NCI-H69 (cell line): ENCODE measurements around the gene CHD6.
A peak's percentile ranks its signal among the peaks of the same experiment; 100 is the strongest.

ENCODE experiments used
- DNase-seq: peaks from one replicate; lab custom pipeline; 2025; lab: John Stamatoyannopoulos, UW

The CHD6 gene

GRCh38 chr20:41425180-41425884, 192.8 kb downstream of the CHD6 start:
- DNase-seq = no peak

DNA sequence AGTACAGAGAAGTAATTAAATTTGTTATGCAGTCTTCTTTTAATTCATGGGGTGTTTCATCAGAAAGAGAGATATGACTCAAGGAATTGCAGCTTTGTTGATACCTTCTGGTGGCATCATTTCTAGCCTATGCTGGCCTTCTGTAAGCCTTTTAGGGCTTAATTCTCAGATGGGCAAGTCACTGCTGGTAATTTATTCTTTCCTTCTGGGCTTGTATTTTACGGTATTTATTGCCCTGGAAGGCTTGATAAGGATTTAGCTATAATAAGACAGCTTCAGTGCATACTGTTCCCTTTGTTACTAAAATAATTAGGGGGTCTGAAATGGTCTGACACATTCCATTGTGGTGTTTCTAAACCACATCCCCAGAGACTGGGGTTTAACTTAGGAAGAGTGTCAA, 193.6 kb downstream of the CHD6 start:
- no peak for DNase-seq

GRCh38 chr20:41424011-41424410, 194.2 kb downstream of the CHD6 start:
- DNase-seq = no peak

GRCh38 chr20:41422953-41423352, 195.2 kb downstream of the CHD6 start:
- DNase-seq = no peak

- no peak for DNase-seq
These were observed 199.4 kb downstream of the CHD6 start for GRCh38 chr20:41418739-41419293.

- DNase-seq = no peak
These were observed 200.1 kb downstream of the CHD6 start for GRCh38 chr20:41418031-41418430.

DNA sequence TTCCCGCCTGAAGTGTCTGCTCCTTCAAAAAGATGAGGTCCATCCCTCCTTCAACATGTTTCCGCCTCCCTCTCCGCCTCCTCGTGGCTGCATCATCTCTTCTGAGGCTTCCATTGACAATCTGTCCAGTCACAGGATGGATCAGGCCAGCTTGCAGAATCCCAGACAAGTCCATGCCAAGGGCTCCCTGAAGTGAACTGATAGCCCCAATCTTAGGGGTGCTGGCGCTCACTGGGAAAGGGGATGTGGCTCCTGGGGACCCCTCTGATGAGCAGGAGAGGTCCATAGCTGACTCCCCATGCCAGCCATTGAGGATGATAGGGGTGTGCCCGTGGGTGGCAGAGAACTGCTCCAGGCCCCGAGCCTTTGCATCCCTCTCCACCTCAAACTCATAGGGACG, 203.0 kb downstream of the CHD6 start:
- no peak for DNase-seq

DNA sequence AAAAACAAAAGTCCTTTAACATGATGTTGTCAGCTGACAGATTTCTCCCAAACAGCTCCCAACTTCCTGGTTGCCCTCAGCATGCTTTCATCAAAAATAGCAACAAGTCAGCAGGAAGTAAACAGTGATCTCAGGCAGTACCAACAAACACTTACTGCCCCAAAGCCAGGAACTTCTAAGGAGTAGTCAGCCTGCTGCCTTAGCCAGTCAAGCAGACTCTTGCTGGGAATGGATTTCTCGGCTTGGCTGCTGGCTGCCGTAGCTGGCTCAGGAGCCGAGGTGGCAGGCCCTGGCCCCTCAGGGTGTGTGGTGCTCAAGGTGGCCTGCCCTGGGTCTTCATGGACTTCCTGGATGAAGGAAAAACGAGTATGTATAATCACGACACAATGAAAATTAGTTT, 205.0 kb downstream of the CHD6 start:
- DNase-seq = no peak

GRCh38 chr20:41412324-41413120, 205.7 kb downstream of the CHD6 start:
- DNase-seq = no peak

DNA sequence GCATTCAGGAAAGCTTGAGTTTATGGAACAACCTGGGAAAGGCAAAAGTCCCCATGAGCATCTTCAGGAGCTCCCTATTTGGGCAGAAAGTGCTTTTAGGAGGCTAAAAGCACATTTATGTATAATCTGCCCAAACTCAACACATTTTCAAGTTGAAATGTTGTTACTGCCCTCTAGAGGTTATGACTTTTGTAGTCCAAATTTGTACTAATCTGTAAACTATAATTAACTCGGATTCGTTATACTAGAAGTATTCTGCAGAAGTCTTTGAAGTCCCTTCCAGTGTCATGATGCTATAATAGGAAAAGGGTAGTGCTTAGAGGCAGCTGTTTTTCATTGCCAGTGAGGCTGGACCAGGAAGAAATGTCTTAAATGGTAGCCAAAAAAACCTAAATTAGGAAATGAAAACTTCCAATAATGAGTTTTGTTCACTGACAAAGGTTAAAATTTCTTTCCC, 206.8 kb downstream of the CHD6 start:
- peak; percentile 7 for DNase-seq

GRCh38 chr20:41408986-41409385, 209.2 kb downstream of the CHD6 start:
- peak; percentile 93 for DNase-seq

DNA sequence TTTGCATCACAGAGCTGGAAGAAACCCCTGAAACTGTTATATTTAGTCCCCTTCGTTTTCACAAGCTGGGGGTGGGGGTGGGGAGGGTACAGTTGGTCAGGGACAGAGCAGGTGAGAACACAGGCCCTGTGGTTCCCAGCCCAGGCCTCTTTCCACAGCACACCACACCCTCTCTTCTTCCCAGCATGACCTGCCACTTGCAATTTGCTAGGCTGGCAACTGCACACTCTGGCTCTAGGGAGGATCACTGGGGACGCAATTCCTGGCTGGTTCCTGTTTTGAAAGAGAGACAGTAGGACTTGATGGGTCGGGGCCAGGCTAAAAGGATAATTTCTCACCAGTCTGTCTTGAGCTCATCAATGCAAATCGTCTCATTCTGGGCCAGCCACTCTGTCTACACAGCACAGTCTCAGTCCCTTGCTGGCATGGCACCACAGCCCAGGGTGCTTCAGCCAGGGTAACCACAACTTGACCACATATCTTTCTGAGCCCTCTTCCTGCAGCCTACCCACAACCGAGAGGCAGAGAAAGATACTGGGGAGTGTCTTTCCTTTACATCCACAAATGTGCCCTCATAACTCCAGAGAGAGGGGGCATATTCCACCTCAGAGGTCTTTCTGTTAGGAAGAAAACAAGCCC, 209.9 kb downstream of the CHD6 start:
- no peak for DNase-seq

- DNase-seq = no peak
These were observed 210.6 kb downstream of the CHD6 start for GRCh38 chr20:41407607-41408006.

DNA sequence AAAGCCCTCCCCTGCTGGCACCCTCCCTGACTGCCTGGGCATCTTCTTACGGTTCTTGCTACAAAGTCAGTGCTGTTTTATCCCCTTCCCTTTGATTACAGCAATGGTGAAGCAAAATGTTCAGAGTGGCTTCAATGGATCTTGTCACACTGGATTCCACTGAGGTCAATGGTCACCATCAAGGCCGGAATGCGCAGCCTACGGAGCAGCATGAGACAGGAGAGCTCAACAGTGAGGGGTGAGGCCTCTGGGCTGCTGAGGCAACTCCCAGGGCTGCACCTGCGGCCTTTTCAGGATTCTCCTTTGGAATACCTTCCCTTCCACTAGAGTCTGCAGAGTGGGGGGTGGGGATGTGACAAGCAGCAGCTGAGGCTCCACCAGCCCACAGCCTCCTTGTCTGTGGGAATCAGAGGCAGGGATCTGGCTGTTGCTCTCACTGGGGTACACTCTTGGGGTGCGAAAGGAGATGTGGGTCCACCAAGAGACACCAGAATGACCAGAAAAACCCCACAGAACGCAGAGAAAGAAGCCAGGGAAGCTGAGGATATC, 211.2 kb downstream of the CHD6 start:
- DNase-seq = no peak

DNA sequence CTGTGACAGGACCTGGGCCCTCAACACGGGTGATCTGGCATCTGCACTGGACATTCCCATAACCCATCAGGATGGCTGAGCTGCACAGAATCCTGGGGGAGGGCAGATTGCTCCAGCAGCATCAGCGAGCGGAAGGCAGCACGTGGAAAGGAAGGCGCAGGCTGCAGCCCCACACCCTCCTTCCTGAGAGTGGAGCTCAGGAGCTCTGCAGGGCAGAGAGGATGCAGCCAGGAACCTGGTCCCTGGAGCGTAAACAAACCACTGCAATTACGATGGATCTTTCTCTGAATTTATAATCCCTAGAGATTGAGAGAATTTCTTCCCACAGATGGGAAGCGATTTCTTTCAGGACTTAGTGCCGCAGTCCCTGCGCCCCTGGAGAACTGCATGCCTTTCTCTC, 211.8 kb downstream of the CHD6 start:
- DNase-seq = no peak

DNA sequence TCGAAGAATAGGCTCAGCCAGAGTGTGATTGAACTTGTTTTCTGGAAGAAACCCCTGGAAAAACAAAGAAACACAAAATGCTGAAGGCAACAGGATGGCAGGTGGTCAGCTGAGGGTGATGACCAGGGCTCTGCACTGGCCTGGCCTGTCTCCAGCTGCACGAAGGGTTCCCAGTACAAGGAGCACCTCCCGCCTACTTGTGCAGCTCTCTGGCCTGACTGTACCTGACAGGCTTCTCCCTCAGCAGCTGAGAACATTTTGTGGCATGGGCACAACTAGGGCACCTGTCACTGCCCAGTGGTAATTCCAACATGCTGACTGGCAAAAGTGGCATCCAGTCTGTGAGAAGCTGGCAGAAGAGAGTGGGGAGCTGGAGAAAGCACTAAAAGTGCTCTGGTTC, 212.7 kb downstream of the CHD6 start:
- DNase-seq = no peak

- DNase-seq = no peak
These were observed 214.6 kb downstream of the CHD6 start for GRCh38 chr20:41403604-41404003.

- no peak for DNase-seq
These were observed 219.8 kb downstream of the CHD6 start for GRCh38 chr20:41398408-41398807.

DNA sequence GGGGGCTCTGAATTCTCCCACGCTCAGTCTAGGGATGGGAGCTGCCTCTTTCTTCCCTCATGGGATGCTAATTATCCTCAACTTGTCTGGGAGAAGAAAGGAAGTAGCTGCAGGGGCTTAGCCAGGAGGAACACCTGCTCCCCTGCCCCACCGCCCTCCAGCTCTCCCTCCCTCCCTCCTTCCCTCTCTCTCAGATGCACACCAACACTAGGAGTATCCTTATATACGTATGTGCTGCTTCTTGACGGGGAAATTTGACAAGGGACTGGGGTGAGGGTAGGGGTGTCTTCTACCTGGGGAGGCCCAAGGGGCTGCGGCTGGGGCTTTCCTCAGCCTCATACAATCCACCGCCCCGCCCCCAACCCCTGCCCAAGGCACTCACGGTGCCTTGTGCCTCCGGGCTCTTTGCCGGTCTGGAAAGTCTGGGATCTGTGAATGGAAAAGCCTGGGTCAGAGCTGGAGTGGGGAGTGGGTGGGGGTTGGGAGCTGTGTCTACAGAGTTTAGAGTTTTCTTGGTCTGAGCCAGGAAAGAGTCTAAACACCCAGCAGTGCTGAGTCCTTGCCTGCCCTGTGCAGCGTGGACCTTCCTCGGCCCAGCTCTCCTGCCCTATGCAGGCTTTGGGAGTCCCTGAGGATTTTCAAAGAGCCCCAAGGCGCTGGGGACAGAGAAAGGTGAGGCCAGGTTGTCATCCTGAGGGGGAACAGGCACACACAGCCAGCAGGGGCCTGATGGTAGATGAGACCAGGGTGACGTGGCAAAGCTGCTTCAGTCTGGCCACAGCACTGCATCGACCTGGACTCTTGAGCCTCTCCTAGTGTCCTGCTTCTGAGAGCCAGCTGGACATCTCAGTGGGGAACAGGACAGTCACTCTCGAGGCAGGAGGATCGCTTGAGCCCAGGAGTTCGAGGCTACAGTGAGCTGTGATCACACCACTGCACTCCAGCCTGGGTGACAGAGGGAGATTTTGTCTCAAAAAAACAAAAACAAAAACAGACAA, 222.2 kb downstream of the CHD6 start:
- peak; percentile 70 for DNase-seq

GRCh38 chr20:41394931-41395666, 223.1 kb downstream of the CHD6 start:
- DNase-seq = no peak
